SK-N-SH (cell line): Measurements from ENCODE around the gene CCDC88B. TPM values are rescaled to one million over a fixed set of nuclear protein-coding genes. Genes with fewer than 3 reads are reported as not detected.

Source experiments
- CTCF ChIA-PET: fragments of 300-600, 350-600 bp; formaldehyde crosslinking; extraction: SDS; loops from one replicate; lab custom pipeline; 2021; lab: Yijun Ruan, JAX
- POLR2A ChIA-PET: fragments of 350-600 bp; sonication (Branson Sonifier 250); formaldehyde crosslinking; extraction: SDS; loops from one replicate; lab custom pipeline; 2020; ENCODE audit warnings: antibody characterized with exemption, inconsistent platforms; lab: Yijun Ruan, JAX
- DNase-seq: peaks from one replicate; pipeline ENCODE4 v3.0.0; 2012
- H2AFZ ChIP-seq: fragments of 200-600 bp; sonication (generic); 2 replicates; pipeline ENCODE4 v1.8.1; 2016; ENCODE audit warnings: antibody characterized with exemption, mild to moderate bottlenecking, low read depth
- H3F3A ChIP-seq: fragments of 200-600 bp; sonication (generic); replicated peaks from 2 replicates; pipeline ENCODE3; 2016; ENCODE audit warnings: antibody characterized with exemption, mild to moderate bottlenecking; ENCODE audit not compliant: insufficient read depth
- H3K27ac ChIP-seq, 2 experiments: fragments of 200-500 bp in 1 of 2; fragments of 200-600 bp in 1 of 2; sonication (Bioruptor generic) in 1 of 2; sonication (generic), shearing (Covaris generic) in 1 of 2; 2 replicates each; pipeline versions ENCODE4 v1.5.1 to v1.6.1; 2014 to 2016; ENCODE audit warnings: low read depth in 2 of 2, inconsistent platforms in 1 of 2, low read length in 1 of 2, mild to moderate bottlenecking in 1 of 2, mixed read lengths in 1 of 2
- H3K27me3 ChIP-seq: fragments of 200-600 bp; sonication (generic), shearing (Covaris generic); 2 replicates; pipeline ENCODE4 v1.6.1; 2016; ENCODE audit warnings: mixed run types; ENCODE audit not compliant: insufficient read depth
- H3K36me3 ChIP-seq, 2 experiments: fragments of 200-500 bp in 1 of 2; fragments of 200-600 bp in 1 of 2; sonication (Bioruptor generic) in 1 of 2; sonication (generic) in 1 of 2; replicated peaks in 1 of 2; 2 replicates each; pipeline versions ENCODE3 to v1.5.1; 2014 to 2016; ENCODE audit warnings: low read length in 1 of 2, mild to moderate bottlenecking in 1 of 2; ENCODE audit not compliant: insufficient read depth in 2 of 2, control insufficient read depth in 1 of 2
- H3K4me1 ChIP-seq, 2 experiments: fragments of 200-500 bp in 1 of 2; fragments of 200-600 bp in 1 of 2; sonication (Bioruptor generic) in 1 of 2; sonication (generic), shearing (Covaris generic) in 1 of 2; 2 replicates each; pipeline versions ENCODE4 v1.5.1 to v1.6.1; 2014 to 2016; ENCODE audit warnings: low read depth in 1 of 2, low read length in 1 of 2, mixed run types in 1 of 2; ENCODE audit not compliant: insufficient read depth in 2 of 2, control insufficient read depth in 1 of 2
- H3K4me2 ChIP-seq: fragments of 200-600 bp; sonication (generic), shearing (Covaris generic); 2 replicates; pipeline ENCODE4 v1.6.1; 2017; ENCODE audit warnings: mixed run types
- H3K4me3 ChIP-seq, 2 experiments: fragments of 200-500 bp in 1 of 2; fragments of 200-600 bp in 1 of 2; sonication (Bioruptor generic) in 1 of 2; sonication (generic), shearing (Covaris generic) in 1 of 2; 2 replicates each; pipeline versions ENCODE4 v1.5.1 to v1.8.1; 2014 to 2016; ENCODE audit warnings: low read depth in 2 of 2, inconsistent platforms in 1 of 2, low read length in 1 of 2, mild to moderate bottlenecking in 1 of 2, mixed read lengths in 1 of 2, moderate library complexity in 1 of 2
- H3K79me2 ChIP-seq: fragments of 200-600 bp; sonication (generic); 2 replicates; pipeline ENCODE4 v1.8.1; 2017; ENCODE audit warnings: mild to moderate bottlenecking; ENCODE audit not compliant: insufficient read depth
- H3K9ac ChIP-seq: fragments of 200-600 bp; sonication (generic); 2 replicates; pipeline ENCODE4 v1.6.1; 2017; ENCODE audit warnings: mixed run types
- H3K9me2 ChIP-seq: fragments of 200-600 bp; sonication (generic); 2 replicates; pipeline ENCODE4 v1.6.1; 2017; ENCODE audit warnings: mixed run types
- H3K9me3 ChIP-seq: fragments of 200-600 bp; sonication (generic); 2 replicates; pipeline ENCODE4 v1.6.1; 2017; ENCODE audit warnings: mixed run types, mild to moderate bottlenecking, moderate library complexity
- H4K20me1 ChIP-seq: fragments of 200-600 bp; sonication (generic); 2 replicates; pipeline ENCODE4 v1.6.1; 2017; ENCODE audit warnings: mild to moderate bottlenecking, mixed run types; ENCODE audit not compliant: insufficient read depth
- CHD2 ChIP-seq: fragments of 150-350 bp; IDR thresholded peaks from 2 replicates; pipeline ENCODE4 v1.6.1; 2018; ENCODE audit warnings: low read length; ENCODE audit not compliant: partially characterized antibody
- EP300 ChIP-seq, 2 experiments: IDR thresholded peaks; 2 replicates each; pipeline versions ENCODE4 v1.4.0 to v1.6.1; 2012; ENCODE audit warnings: borderline replicate concordance in 1 of 2, low read depth in 1 of 2, low read length in 1 of 2
- FOSL2 ChIP-seq: IDR thresholded peaks from 2 replicates; pipeline ENCODE4 v1.4.0; 2012; ENCODE audit warnings: low read depth, mild to moderate bottlenecking, moderate library complexity, borderline replicate concordance
- MAX ChIP-seq: IDR thresholded peaks from 2 replicates; pipeline ENCODE4 v1.4.0; 2012; ENCODE audit warnings: low read depth
- MEF2A ChIP-seq: IDR thresholded peaks from 2 replicates; pipeline ENCODE4 v1.4.0; 2012; ENCODE audit warnings: low read depth, borderline replicate concordance
- MXI1 ChIP-seq: IDR thresholded peaks from 2 replicates; pipeline ENCODE4 v1.6.1; 2012; ENCODE audit warnings: mild to moderate bottlenecking, low read depth, low read length, improper control_type of control experiment
- PBX3 ChIP-seq: IDR thresholded peaks from 2 replicates; pipeline ENCODE4; 2012
- RCOR1 ChIP-seq: fragments of 150-350 bp; IDR thresholded peaks from 2 replicates; pipeline ENCODE4 v1.6.1; 2017; ENCODE audit warnings: antibody characterized with exemption, low read length
- RFX5 ChIP-seq: IDR thresholded peaks from 2 replicates; pipeline ENCODE4 v1.6.1; 2012; ENCODE audit warnings: mild to moderate bottlenecking, improper control_type of control experiment, low read length
- SIN3A ChIP-seq: IDR thresholded peaks from 2 replicates; pipeline ENCODE4 v1.6.1; 2012; ENCODE audit warnings: low read depth, mild to moderate bottlenecking, low read length, moderate library complexity, borderline replicate concordance
- SMC3 ChIP-seq: IDR thresholded peaks from 2 replicates; pipeline ENCODE4 v1.6.1; 2012; ENCODE audit warnings: low read depth, low read length, improper control_type of control experiment
- TAF1 ChIP-seq: IDR thresholded peaks from 2 replicates; pipeline ENCODE4 v1.6.1; 2012; ENCODE audit warnings: low read depth, mild to moderate bottlenecking, low read length, moderate library complexity, borderline replicate concordance
- TCF12 ChIP-seq: IDR thresholded peaks from 2 replicates; pipeline ENCODE4 v1.4.0; 2012
- TEAD4 ChIP-seq: IDR thresholded peaks from 2 replicates; pipeline ENCODE4 v1.4.0; 2012; ENCODE audit warnings: mild to moderate bottlenecking, borderline replicate concordance; ENCODE audit not compliant: insufficient read depth
- USF1 ChIP-seq: IDR thresholded peaks from 2 replicates; pipeline ENCODE4 v1.4.0; 2012; ENCODE audit warnings: low read depth, borderline replicate concordance
- USF2 ChIP-seq: fragments of 150-350 bp; IDR thresholded peaks from 2 replicates; pipeline ENCODE4 v1.6.1; 2017; ENCODE audit warnings: antibody characterized with exemption, low read length, low read depth, borderline replicate concordance
- YY1 ChIP-seq: IDR thresholded peaks from 2 replicates; pipeline ENCODE4 v1.4.0; 2012; ENCODE audit warnings: low read depth, mild to moderate bottlenecking
- WGBS: methylation state at CpG from one replicate; pipeline ENCODE4 v1.1.6; 2017; ENCODE audit warnings: low lambda C conversion rate; 5-methylcytosine and 5-hydroxymethylcytosine counted together
- polyA plus RNA-seq, 3 experiments: library from polyadenylated mRNA; depleted of rRNA; stranded (reverse); fragments of >200 nt; gene quantifications; 2 replicates each; pipeline ENCODE4 v1.2.3, GENCODE V29; 2012

The CCDC88B gene
- polyA plus RNA-seq, 1 of the 3 experiments (the other 2 are of a cell fraction) = 3.4 TPM

GRCh38 chr11:64349404-64349803 lies 9.4 kb downstream of the CCDC88B start:
- H3K27me3 ChIP-seq = no peaks in the 10 kb centered on the region
- no peaks in the 10 kb centered on the region for H3K36me3 ChIP-seq
- TF ChIP-seq USF1 (no peak), MXI1 (no peak), RFX5 (no peak), MEF2A (no peak), SMC3 (no peak), YY1 (no peak), TCF12 (no peak), FOSL2 (no peak), RCOR1 (no peak), SIN3A (no peak), MAX (no peak), TAF1 (no peak), PBX3 (no peak), CHD2 (no peak), USF2 (no peak), EP300 (IDR thresholded peaks at IDR 0.05; ENCODE audit: borderline replicate concordance in 1 of 2, low read depth in 1 of 2, low read length in 1 of 2) (no peak), TEAD4 (no peak)
- ChIA-PET CTCF (interaction anchor here (0.7 to 1.7 kb wide), 4 partner anchors 18 to 204 kb away, joined by 3 to 5 read pairs (median 4); no protein-coding TSS in a partner anchor), POLR2A (no interaction called here)
- H4K20me1 ChIP-seq = no peaks in the 10 kb centered on the region
- H2AFZ ChIP-seq = no peak overlapping the region
- H3K4me3 ChIP-seq = no peak overlapping the region
- no peaks in the 10 kb centered on the region for H3K9me3 ChIP-seq
- no peak overlapping the region for H3K9ac ChIP-seq
- no peak overlapping the region for H3K27ac ChIP-seq
- no peaks in the 10 kb centered on the region for H3K9me2 ChIP-seq
- no peaks in the 10 kb centered on the region for H3F3A ChIP-seq
- H3K4me2 ChIP-seq = no peak overlapping the region
- H3K4me1 ChIP-seq = no peaks in the 10 kb centered on the region; a peak in 1 of 4 replicates
- DNase-seq = no peak
- 89% methylated on average over 10 of the region's 11 CpGs for WGBS
- no peaks in the 10 kb centered on the region for H3K79me2 ChIP-seq
